WTC11 (cell line): ENCODE data around the gene KSR1. TPM values are rescaled to one million over a fixed set of nuclear protein-coding genes. Genes with fewer than 3 reads are reported as not detected.

Source experiments
- ATAC-seq: fragments of 200-7000 bp; cut with Tn5 transposase; 2 replicates; pipeline ENCODE4 v1.10.0; 2021; ENCODE audit warnings: mild to moderate bottlenecking, moderate library complexity
- CTCF ChIA-PET: fragments of 300-600 bp; sonication (Branson Sonifier 250); formaldehyde crosslinking; loops from one replicate; lab custom pipeline; 2021; ENCODE audit warnings: antibody characterized with exemption; lab: Charles Lee
- POLR2A ChIA-PET: fragments of 350-600 bp; sonication (Branson Sonifier 250); formaldehyde crosslinking; loops from one replicate; lab custom pipeline; 2021; ENCODE audit warnings: antibody characterized with exemption; lab: Charles Lee
- DNase-seq: peaks from one replicate; pipeline ENCODE4 v3.0.0; 2021; ENCODE audit warnings: low spot score
- H3K27ac Mint-ChIP-seq: 2 replicates; pipeline ENCODE4 v1.8.0; 2021; ENCODE audit warnings: mixed read lengths
- H3K27me3 Mint-ChIP-seq: 2 replicates; pipeline ENCODE4 v1.8.0; 2021; ENCODE audit warnings: low read depth, mild to moderate bottlenecking, moderate library complexity, mixed read lengths
- H3K36me3 Mint-ChIP-seq: 2 replicates; pipeline ENCODE4 v1.8.0; 2021; ENCODE audit warnings: mixed read lengths
- H3K4me1 Mint-ChIP-seq: 2 replicates; pipeline ENCODE4 v1.8.0; 2022; ENCODE audit warnings: mixed read lengths
- H3K4me3 Mint-ChIP-seq: 2 replicates; pipeline ENCODE4 v1.8.0; 2021; ENCODE audit warnings: mild to moderate bottlenecking, moderate library complexity, mixed read lengths
- H3K9me3 Mint-ChIP-seq: 2 replicates; pipeline ENCODE4 v1.8.0; 2021; ENCODE audit warnings: mixed read lengths
- ATF3 ChIP-seq: sonication (generic); formaldehyde crosslinking; conservative IDR thresholded peaks from 2 replicates; pipeline ENCODE4 v1.8.1; 2022; ENCODE audit warnings: mild to moderate bottlenecking, missing genetic modification reagents
- CDX4 ChIP-seq: fragments of 250-450 bp; sonication (Bioruptor Pico); IDR thresholded peaks from 2 replicates; pipeline ENCODE4 v1.9.0; 2021; ENCODE audit warnings: moderate library complexity, mild to moderate bottlenecking, inconsistent platforms, borderline replicate concordance
- ELF4 ChIP-seq: sonication (generic); formaldehyde crosslinking; IDR thresholded peaks from 2 replicates; pipeline ENCODE4 v1.8.1; 2022; ENCODE audit warnings: low read depth, mild to moderate bottlenecking, moderate library complexity, missing genetic modification reagents
- EMX1 ChIP-seq: fragments of 250-450 bp; sonication (Bioruptor Pico); IDR thresholded peaks from 2 replicates; pipeline ENCODE4 v1.8.0; 2021; ENCODE audit warnings: mild to moderate bottlenecking
- GRHL2 ChIP-seq: fragments of 250-450 bp; sonication (Bioruptor Pico); IDR thresholded peaks from 2 replicates; pipeline ENCODE4 v1.8.0; 2022; ENCODE audit warnings: mild to moderate bottlenecking, moderate library complexity; ENCODE audit not compliant: insufficient replicate concordance, severe bottlenecking
- GTF2I ChIP-seq: fragments of 250-450 bp; sonication (Bioruptor Pico); conservative IDR thresholded peaks from 2 replicates; pipeline ENCODE4 v1.4.0; 2021; ENCODE audit warnings: mild to moderate bottlenecking
- HMGA2 ChIP-seq: fragments of 250-450 bp; sonication (Bioruptor Pico); IDR thresholded peaks from 2 replicates; pipeline ENCODE4 v1.4.0; 2021; ENCODE audit warnings: mild to moderate bottlenecking, moderate library complexity
- JUN ChIP-seq: sonication (generic); formaldehyde crosslinking; IDR thresholded peaks from 2 replicates; pipeline ENCODE4 v1.8.0; 2023; ENCODE audit warnings: mild to moderate bottlenecking, missing genetic modification reagents
- KAT7 ChIP-seq: sonication (generic); formaldehyde crosslinking; IDR thresholded peaks from 2 replicates; pipeline ENCODE4 v1.8.1; 2023; ENCODE audit warnings: missing genetic modification reagents, mild to moderate bottlenecking, borderline replicate concordance
- MAX ChIP-seq: sonication (generic); formaldehyde crosslinking; IDR thresholded peaks from 2 replicates; pipeline ENCODE4 v1.8.0; 2022; ENCODE audit warnings: mild to moderate bottlenecking, missing genetic modification reagents
- NR1H2 ChIP-seq: sonication (generic); formaldehyde crosslinking; IDR thresholded peaks from 2 replicates; pipeline ENCODE4 v1.9.0; 2021; ENCODE audit warnings: mild to moderate bottlenecking, moderate library complexity, missing genetic modification reagents
- PREB ChIP-seq: sonication (generic); formaldehyde crosslinking; IDR thresholded peaks from 2 replicates; pipeline ENCODE4 v1.8.1; 2022; ENCODE audit warnings: mild to moderate bottlenecking, missing genetic modification reagents, moderate library complexity, borderline replicate concordance
- PRRX2 ChIP-seq: fragments of 250-450 bp; sonication (Bioruptor Pico); IDR thresholded peaks from 2 replicates; pipeline ENCODE4 v1.8.0; 2021; ENCODE audit warnings: mild to moderate bottlenecking
- RORB ChIP-seq: fragments of 250-450 bp; sonication (Bioruptor Pico); IDR thresholded peaks from 2 replicates; pipeline ENCODE4 v1.9.0; 2021; ENCODE audit warnings: mild to moderate bottlenecking
- SMAD4 ChIP-seq: sonication (generic); formaldehyde crosslinking; IDR thresholded peaks from 2 replicates; pipeline ENCODE4 v1.8.0; 2022; ENCODE audit warnings: mild to moderate bottlenecking, missing genetic modification reagents
- SP1 ChIP-seq: sonication (generic); formaldehyde crosslinking; conservative IDR thresholded peaks from 2 replicates; pipeline ENCODE4 v1.8.1; 2022; ENCODE audit warnings: missing genetic modification reagents
- TCF7 ChIP-seq: sonication (generic); formaldehyde crosslinking; IDR thresholded peaks from 2 replicates; pipeline ENCODE4 v1.8.0; 2022; ENCODE audit warnings: mild to moderate bottlenecking, low read depth, missing genetic modification reagents, moderate library complexity
- TP53 ChIP-seq: sonication (generic); formaldehyde crosslinking; IDR thresholded peaks from 2 replicates; pipeline ENCODE4 v1.8.1; 2023; ENCODE audit warnings: mild to moderate bottlenecking, missing genetic modification reagents
- ZBTB43 ChIP-seq: sonication (generic); formaldehyde crosslinking; IDR thresholded peaks from 2 replicates; pipeline ENCODE4 v1.8.1; 2023; ENCODE audit warnings: mild to moderate bottlenecking, missing genetic modification reagents
- ZNF416 ChIP-seq: fragments of 250-450 bp; sonication (Bioruptor Pico); IDR thresholded peaks from 2 replicates; pipeline ENCODE4 v1.9.0; 2021; ENCODE audit warnings: mild to moderate bottlenecking, inconsistent platforms
- ZNF423 ChIP-seq: fragments of 250-450 bp; sonication (Bioruptor Pico); IDR thresholded peaks from 2 replicates; pipeline ENCODE4 v2.1.2; 2022; ENCODE audit warnings: mild to moderate bottlenecking, moderate library complexity
- ZNF425 ChIP-seq: fragments of 250-450 bp; sonication (Bioruptor Pico); conservative IDR thresholded peaks from 2 replicates; pipeline ENCODE4 v1.9.0; 2021; ENCODE audit warnings: mild to moderate bottlenecking
- ZNF671 ChIP-seq: fragments of 250-450 bp; sonication (Bioruptor Pico); IDR thresholded peaks from 2 replicates; pipeline ENCODE4 v1.8.0; 2021; ENCODE audit warnings: mild to moderate bottlenecking
- ZSCAN18 ChIP-seq: fragments of 250-450 bp; sonication (Bioruptor Pico); IDR thresholded peaks from 2 replicates; pipeline ENCODE4 v2.1.2; 2022; ENCODE audit warnings: mild to moderate bottlenecking, moderate library complexity
- total RNA-seq: library from RNA; stranded (reverse); gene quantifications from 3 replicates; pipeline ENCODE4 v1.2.3, GENCODE V29; 2021

Gene KSR1
- total RNA-seq, 1 experiment from 2014 or later, result 45.5 TPM

- Mint-ChIP-seq H3K36me3 (no peaks in the 10 kb centered on the region; the same call in 1 of the 2 replicates), H3K4me1 (peaks cover 85% of the 10 kb centered on the region), H3K9me3 (no peaks in the 10 kb centered on the region), H3K4me3 (no peak overlapping the region), H3K27me3 (no peaks in the 10 kb centered on the region; the same call in 1 of the 2 replicates), H3K27ac (peak overlapping the region; percentile 55)
- ATAC-seq (no peak), DNase-seq (no peak)
- ChIA-PET POLR2A (no interaction called here), CTCF (interaction anchor here (0.7 to 1.2 kb wide), 3 partner anchors 13 to 130 kb away, joined by 3 to 4 read pairs (median 3); partner anchors contain the start of gene KSR1)
- no peak for TF ChIP-seq GRHL2 (CRISPR knock-in tag)
- TF ChIP-seq ZNF423 (CRISPR knock-in tag), result no peak
- no peak for TF ChIP-seq MAX (CRISPR knock-in tag)
- no peak for TF ChIP-seq ZNF416 (CRISPR knock-in tag)
- no peak for TF ChIP-seq NR1H2 (CRISPR knock-in tag)
- TF ChIP-seq ATF3 (CRISPR knock-in tag), result no peak
- TF ChIP-seq HMGA2, result no peak
- TF ChIP-seq ELF4, result no peak
- no peak for TF ChIP-seq SMAD4 (CRISPR knock-in tag)
- TF ChIP-seq TCF7 (CRISPR knock-in tag), result no peak
- TF ChIP-seq TP53, result no peak
These were observed 13.0 kb downstream of the KSR1 start for GRCh38 chr17:27469256-27469655.

GRCh38 chr17:27471321-27472269, 15.3 kb downstream of the KSR1 start:
- Mint-ChIP-seq H3K4me3 (no peak overlapping the region), H3K27me3 (no peaks in the 10 kb centered on the region; the same call in 1 of the 2 replicates), H3K9me3 (no peaks in the 10 kb centered on the region), H3K36me3 (no peaks in the 10 kb centered on the region; the same call in 1 of the 2 replicates), H3K4me1 (peaks cover 85% of the 10 kb centered on the region), H3K27ac (peak overlapping the region; percentile 80)
- DNase-seq (no peak), ATAC-seq (no peak)
- POLR2A ChIA-PET, result no interaction called here
- TF ChIP-seq RORB (CRISPR knock-in tag), result no peak
- TF ChIP-seq EMX1, result no peak
- TF ChIP-seq GTF2I (CRISPR knock-in tag), result no peak
- no peak for TF ChIP-seq KAT7 (CRISPR knock-in tag)
- CTCF ChIA-PET, result interaction anchor here (2.4 kb wide), 1 partner anchor 131 kb away, joined by 6 read pairs; no protein-coding TSS in a partner anchor

- ChIA-PET CTCF (interaction anchor here (1.3 to 2.4 kb wide), 2 partner anchors 17 to 130 kb away, joined by 4 to 6 read pairs; partner anchors contain the start of gene KSR1), POLR2A (no interaction called here)
- DNase-seq (no peak), ATAC-seq (no peak; the same call in 1 of the 2 replicates)
- H3K27ac Mint-ChIP-seq, result peak overlapping the region; percentile 93
- H3K36me3 Mint-ChIP-seq, result no peaks in the 10 kb centered on the region; the same call in 1 of the 2 replicates
- H3K4me1 Mint-ChIP-seq, result peaks cover 90% of the 10 kb centered on the region
- no peaks in the 10 kb centered on the region for H3K9me3 Mint-ChIP-seq
- no peak overlapping the region for H3K4me3 Mint-ChIP-seq
- no peaks in the 10 kb centered on the region; the same call in 1 of the 2 replicates for H3K27me3 Mint-ChIP-seq
- TF ChIP-seq ZBTB43 (CRISPR knock-in tag) (no peak), SP1 (CRISPR knock-in tag) (no peak), ZNF671 (CRISPR knock-in tag) (no peak), EMX1 (no peak), ZSCAN18 (CRISPR knock-in tag) (no peak), PREB (CRISPR knock-in tag) (no peak), ZNF425 (CRISPR knock-in tag) (no peak), JUN (CRISPR knock-in tag) (no peak), PRRX2 (CRISPR knock-in tag) (no peak), CDX4 (no peak)
These were observed 17.0 kb downstream of the KSR1 start for GRCh38 chr17:27473190-27473747.
